ENCODE results near the gene STPG2. TPM values are rescaled to one million over a fixed set of nuclear protein-coding genes. Genes with fewer than 3 reads are reported as not detected.

Gene STPG2
- total and polyA plus RNA-seq, 10 of the 15 experiments (the other 5 are each of a cell fraction or from before 2014, with no cell fraction given): 0.13 to 0.24 TPM; not detected in 8

DNA sequence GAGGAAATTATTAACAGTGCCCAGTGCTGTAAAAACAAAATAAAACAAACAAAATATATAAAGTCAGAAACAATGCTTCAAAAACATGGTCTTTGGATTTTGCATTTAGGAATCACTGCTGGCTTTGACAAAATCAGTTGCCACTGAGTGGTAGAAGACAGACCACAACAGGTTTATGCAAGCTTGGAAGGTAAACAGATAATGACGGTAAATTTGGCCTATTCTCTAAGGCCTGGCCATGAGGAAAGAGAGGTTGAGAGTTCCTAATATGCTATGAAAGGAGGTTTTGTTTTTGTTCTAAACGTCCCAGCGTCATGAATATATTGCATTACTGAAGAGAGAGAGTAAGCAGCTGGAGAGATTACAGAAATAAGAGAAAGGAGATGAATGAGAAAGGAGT, 629.4 kb downstream of the STPG2 start:
- POLR2A ChIA-PET: no interaction called here
- no peak overlapping the region for H3K4me2 ChIP-seq (ENCODE audit: control insufficient read depth, insufficient read depth)

More for the DNA sequence above, 629.4 kb downstream of the STPG2 start:
- no peak overlapping the region for H3K9ac ChIP-seq (ENCODE audit: control insufficient read depth, insufficient read depth, low read length)
- no peak for DNase-seq (ENCODE audit: low read depth, low spot score)
- no peak for TF ChIP-seq YY1 (IDR thresholded peaks at IDR 0.05; ENCODE audit: low read depth, low read length)
- TF ChIP-seq, protein P1, sequence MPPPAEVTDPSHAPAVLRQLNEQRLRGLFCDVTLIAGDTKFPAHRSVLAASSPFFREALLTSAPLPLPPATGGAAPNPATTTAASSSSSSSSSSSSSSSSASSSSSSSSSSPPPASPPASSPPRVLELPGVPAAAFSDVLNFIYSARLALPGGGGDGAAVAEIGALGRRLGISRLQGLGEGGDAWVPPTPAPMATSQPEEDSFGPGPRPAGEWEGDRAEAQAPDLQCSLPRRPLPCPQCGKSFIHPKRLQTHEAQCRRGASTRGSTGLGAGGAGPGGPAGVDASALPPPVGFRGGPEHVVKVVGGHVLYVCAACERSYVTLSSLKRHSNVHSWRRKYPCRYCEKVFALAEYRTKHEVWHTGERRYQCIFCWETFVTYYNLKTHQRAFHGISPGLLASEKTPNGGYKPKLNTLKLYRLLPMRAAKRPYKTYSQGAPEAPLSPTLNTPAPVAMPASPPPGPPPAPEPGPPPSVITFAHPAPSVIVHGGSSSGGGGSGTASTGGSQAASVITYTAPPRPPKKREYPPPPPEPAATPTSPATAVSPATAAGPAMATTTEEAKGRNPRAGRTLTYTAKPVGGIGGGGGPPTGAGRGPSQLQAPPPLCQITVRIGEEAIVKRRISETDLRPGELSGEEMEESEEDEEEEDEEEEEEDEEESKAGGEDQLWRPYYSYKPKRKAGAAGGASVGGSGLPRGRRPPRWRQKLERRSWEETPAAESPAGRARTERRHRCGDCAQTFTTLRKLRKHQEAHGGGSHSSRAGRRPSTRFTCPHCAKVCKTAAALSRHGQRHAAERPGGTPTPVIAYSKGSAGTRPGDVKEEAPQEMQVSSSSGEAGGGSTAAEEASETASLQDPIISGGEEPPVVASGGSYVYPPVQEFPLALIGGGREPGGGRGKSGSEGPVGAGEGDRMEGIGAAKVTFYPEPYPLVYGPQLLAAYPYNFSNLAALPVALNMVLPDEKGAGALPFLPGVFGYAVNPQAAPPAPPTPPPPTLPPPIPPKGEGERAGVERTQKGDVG (CRISPR knock-in tag; IDR thresholded peaks at IDR 0.05): no peak
- no peak for TF ChIP-seq PAX5 (IDR thresholded peaks at IDR 0.05; ENCODE audit: borderline replicate concordance, low read depth, low read length)
- no peak for TF ChIP-seq ZNF207 (IDR thresholded peaks at IDR 0.05; ENCODE audit: borderline replicate concordance)
- TF ChIP-seq KDM1A (IDR thresholded peaks at IDR 0.05; ENCODE audit: borderline replicate concordance): no peak
- TF ChIP-seq PBX3 (IDR thresholded peaks at IDR 0.05; ENCODE audit: insufficient replicate concordance, low read depth, low read length): no peak
- TF ChIP-seq, protein P2, sequence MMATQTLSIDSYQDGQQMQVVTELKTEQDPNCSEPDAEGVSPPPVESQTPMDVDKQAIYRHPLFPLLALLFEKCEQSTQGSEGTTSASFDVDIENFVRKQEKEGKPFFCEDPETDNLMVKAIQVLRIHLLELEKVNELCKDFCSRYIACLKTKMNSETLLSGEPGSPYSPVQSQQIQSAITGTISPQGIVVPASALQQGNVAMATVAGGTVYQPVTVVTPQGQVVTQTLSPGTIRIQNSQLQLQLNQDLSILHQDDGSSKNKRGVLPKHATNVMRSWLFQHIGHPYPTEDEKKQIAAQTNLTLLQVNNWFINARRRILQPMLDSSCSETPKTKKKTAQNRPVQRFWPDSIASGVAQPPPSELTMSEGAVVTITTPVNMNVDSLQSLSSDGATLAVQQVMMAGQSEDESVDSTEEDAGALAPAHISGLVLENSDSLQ (IDR thresholded peaks at IDR 0.05): no peak
- TF ChIP-seq NRF1 (conservative IDR thresholded peaks at IDR 0.05; ENCODE audit: low read depth, low read length): no peak
- no peaks in the 10 kb centered on the region for H3K4me1 ChIP-seq (ENCODE audit: control insufficient read depth, insufficient read depth, low read length)
- RAD21 ChIA-PET (ENCODE audit: unreplicated experiment): no interaction called here
- H3K9me3 ChIP-seq (replicated peaks; ENCODE audit: control insufficient read depth, insufficient read depth, low read length): no peaks in the 10 kb centered on the region
- no peak for FAIRE-seq
- H3K4me3 ChIP-seq: no peak overlapping the region
- SMC1A ChIA-PET (ENCODE audit: uncharacterized antibody, unreplicated experiment): no interaction called here
- intact Hi-C loops (cut with micrococcal nuclease; ENCODE audit: unreplicated experiment) (no loop called here), in situ Hi-C loops (cut with MboI) (no loop called here)
- CTCF ChIA-PET: no interaction called here
- ATAC-seq: no peak
- H3K27ac ChIP-seq (ENCODE audit: control insufficient read depth, insufficient read depth): no peak overlapping the region
- H3K79me2 ChIP-seq (ENCODE audit: control insufficient read depth, insufficient read depth, low read length): no peaks in the 10 kb centered on the region
- no TSS peak for BruUV-seq (replicated peaks)
- no peak overlapping the region for H2AFZ ChIP-seq (ENCODE audit: control insufficient read depth, low read depth, low read length)
- H3K27me3 ChIP-seq (replicated peaks in 1 of 2; ENCODE audit: control insufficient read depth in 2 of 2, insufficient read depth in 2 of 2, low read length in 1 of 2): no peaks in the 10 kb centered on the region
- WGBS (ENCODE audit: insufficient coverage, insufficient replicate concordance, low lambda C conversion rate, missing lambda C conversion rate): 20% methylated on average over 3 of the region's 3 CpGs
- no peaks in the 10 kb centered on the region for H3K36me3 ChIP-seq (ENCODE audit: control insufficient read depth in 2 of 2, insufficient read depth in 2 of 2, low read length in 1 of 2)
- H4K20me1 ChIP-seq (ENCODE audit: control insufficient read depth, insufficient read depth): no peaks in the 10 kb centered on the region

Other genes with a start within 250 kb of the STPG2 start
- 16.7 and 20.8 TPM in 2 replicates for gene RAP1GDS1, start 117.9 kb upstream of the STPG2 start, total RNA-seq (2014; rRNA removed)
- 23.8 and 24.0 TPM in 2 replicates for gene RAP1GDS1, start 117.9 kb upstream of the STPG2 start, total RNA-seq (2014; rRNA removed; fragmentation: Illumina TruSeq; extraction: Trizol)
- gene RAP1GDS1, start 117.9 kb upstream of the STPG2 start, total RNA-seq (2021): 22.5 and 23.0 TPM in 2 replicates
- gene RAP1GDS1, start 117.9 kb upstream of the STPG2 start, polyA plus RNA-seq (2011; rRNA removed): 30.5 and 42.2 TPM in 2 replicates
- gene RAP1GDS1, start 117.9 kb upstream of the STPG2 start, polyA plus RNA-seq (2014; fragmentation: Illumina TruSeq; extraction: Trizol): 19.0 and 21.3 TPM in 2 replicates
- gene RAP1GDS1, start 117.9 kb upstream of the STPG2 start, polyA plus RNA-seq (2014; fragmentation: Nextera tagmentation; extraction: Ambion mirVana): 10 to 100 TPM; 12.0 to 13.2 TPM
- 17.5 and 18.5 TPM in 2 replicates for gene RAP1GDS1, start 117.9 kb upstream of the STPG2 start, polyA plus RNA-seq (2014; rRNA removed)
- 10 to 100 TPM; 25.3 to 26.5 TPM for gene RAP1GDS1, start 117.9 kb upstream of the STPG2 start, polyA plus RNA-seq (2016; fragmentation: Nextera tagmentation; extraction: Ambion mirVana)